OCI-LY7 (cell line): Measurements from ENCODE around the gene APEX1. TPM values are rescaled to one million over a fixed set of nuclear protein-coding genes. Genes with fewer than 3 reads are reported as not detected.

Experiments
- BruUV-seq: library from RNA; stranded (reverse); fragments of 400-500 nt; replicated peaks from 2 replicates; lab custom pipeline; 2021; lab: Mats Ljungman, UMichigan
- CTCF ChIA-PET: fragments of 300-600 bp; sonication (Branson Sonifier 250); formaldehyde crosslinking; loops from one replicate; lab custom pipeline; 2022; ENCODE audit warnings: antibody characterized with exemption; ENCODE audit not compliant: unreplicated experiment; lab: Charles Lee
- POLR2A ChIA-PET: fragments of 300-600 bp; sonication (Branson Sonifier 250); formaldehyde crosslinking; loops from one replicate; lab custom pipeline; 2022; ENCODE audit warnings: antibody characterized with exemption; lab: Charles Lee
- DNase-seq: peaks from one replicate; pipeline ENCODE4 v3.0.0-alpha.2; 2015; ENCODE audit warnings: low spot score
- H2AFZ ChIP-seq: fragments of 200-600 bp; sonication (generic), shearing (Covaris generic); 2 replicates; pipeline ENCODE4 v1.6.1; 2014; ENCODE audit warnings: mild to moderate bottlenecking, antibody characterized with exemption, low read length, moderate library complexity
- H3K27ac ChIP-seq: fragments of 200-600 bp; sonication (generic); 2 replicates; pipeline ENCODE4 v1.5.1; 2014; ENCODE audit warnings: mixed run types, low read depth, mild to moderate bottlenecking, moderate library complexity, low read length, inconsistent platforms; ENCODE audit not compliant: poor library complexity, severe bottlenecking
- H3K36me3 ChIP-seq: fragments of 200-600 bp; sonication (generic); 2 replicates; pipeline ENCODE4 v1.6.1; 2014; ENCODE audit warnings: mild to moderate bottlenecking, antibody characterized with exemption, low read length, moderate library complexity, mixed read lengths; ENCODE audit not compliant: insufficient read depth
- H3K4me1 ChIP-seq: fragments of 200-600 bp; sonication (generic); 2 replicates; pipeline ENCODE4 v1.5.1; 2014; ENCODE audit warnings: mild to moderate bottlenecking, low read length; ENCODE audit not compliant: insufficient read depth, poor library complexity, severe bottlenecking
- H3K4me2 ChIP-seq: fragments of 200-600 bp; sonication (generic); 2 replicates; pipeline ENCODE4 v1.6.1; 2014; ENCODE audit warnings: mild to moderate bottlenecking, low read length
- H3K4me3 ChIP-seq: fragments of 200-600 bp; sonication (generic); 2 replicates; pipeline ENCODE4 v1.5.1; 2014; ENCODE audit warnings: mild to moderate bottlenecking, low read depth, low read length; ENCODE audit not compliant: poor library complexity, severe bottlenecking
- H3K79me2 ChIP-seq: fragments of 200-600 bp; sonication (generic); 2 replicates; pipeline ENCODE4 v1.6.1; 2016; ENCODE audit warnings: low read depth, mild to moderate bottlenecking, low read length, moderate library complexity, mixed read lengths; ENCODE audit not compliant: insufficient read depth
- H3K9me2 ChIP-seq: fragments of 200-600 bp; sonication (generic); 2 replicates; pipeline ENCODE4 v1.6.1; 2016; ENCODE audit warnings: mild to moderate bottlenecking, low read length, mixed read lengths; ENCODE audit not compliant: insufficient read depth
- H3K9me3 ChIP-seq: fragments of 200-600 bp; sonication (generic); 2 replicates; pipeline ENCODE4 v1.6.1; 2014; ENCODE audit warnings: mild to moderate bottlenecking, mixed run types, low read length, mixed read lengths
- H4K20me1 ChIP-seq: fragments of 200-600 bp; sonication (generic); 2 replicates; pipeline ENCODE4 v1.6.1; 2014; ENCODE audit warnings: mild to moderate bottlenecking, antibody characterized with exemption, low read length, moderate library complexity, mixed read lengths; ENCODE audit not compliant: insufficient read depth
- CTCF ChIP-seq: fragments of 200-600 bp; sonication (generic); conservative IDR thresholded peaks from 2 replicates; pipeline ENCODE4 v1.5.1; 2014; ENCODE audit warnings: mild to moderate bottlenecking, antibody characterized with exemption, low read length, moderate library complexity, mixed read lengths
- EZH2phosphoT487 ChIP-seq: fragments of 200-600 bp; sonication (generic); IDR thresholded peaks from 2 replicates; pipeline ENCODE4 v1.6.1; 2018; ENCODE audit warnings: low read depth, borderline replicate concordance, mild to moderate bottlenecking, mixed run types, antibody characterized with exemption, low read length, moderate library complexity, mixed read lengths
- intact Hi-C: fragments of 100-400 bp; cut with micrococcal nuclease; formaldehyde crosslinking; loops from one replicate; pipeline ENCODE4 v1.10.0; 2022; ENCODE audit not compliant: unreplicated experiment
- total RNA-seq, 2 experiments: library from RNA; depleted of rRNA in 1 of 2; stranded (reverse); fragments of >200 nt in 1 of 2; shearing (Covaris generic) in 1 of 2; gene quantifications; 2 replicates each; pipeline ENCODE4 v1.2.3, GENCODE V29; 2014 to 2022

APEX1 gene
- total RNA-seq, 2 experiments from 2014 or later = 117 to 203 TPM

- H3K9me3 ChIP-seq = no peaks in the 10 kb centered on the region
- H3K4me1 ChIP-seq = peaks cover 38% of the 10 kb centered on the region
- intact Hi-C loops = no loop called here
- H3K4me3 ChIP-seq = no peak within 1 kb of the TSS
- DNase-seq = no peak
- ChIA-PET CTCF (interaction anchor here (0.9 kb wide), 1 partner anchor 20 kb away, joined by 3 read pairs; no protein-coding TSS in a partner anchor), POLR2A (no interaction called here)
- H3K4me2 ChIP-seq = no peak within 1 kb of the TSS
- H3K36me3 ChIP-seq = no peaks in the 10 kb centered on the region
- no peaks in the 10 kb centered on the region for H4K20me1 ChIP-seq
- TF ChIP-seq EZH2phosphoT487 = no peak
- no peak for TF ChIP-seq CTCF
- no peaks in the 10 kb centered on the region for H3K9me2 ChIP-seq
- H3K27ac ChIP-seq = no peak within 1 kb of the TSS
- H3K79me2 ChIP-seq = no peaks in the 10 kb centered on the region
- BruUV-seq = no TSS peak
- H2AFZ ChIP-seq = no peak within 1 kb of the TSS
These were observed 19.3 kb upstream of the APEX1 start, which contains the start of gene KLHL33 for GRCh38 chr14:20435582-20436362. KLHL33 (minus strand) TSS chr14:20436166; CDS start chr14:20435811, 355 bp downstream.

- H3K9me3 ChIP-seq = no peaks in the 10 kb centered on the region
- H3K79me2 ChIP-seq = no peaks in the 10 kb centered on the region
- no TSS peak for BruUV-seq
- H3K27ac ChIP-seq = no peak overlapping the region
- no peak overlapping the region for H3K4me2 ChIP-seq
- DNase-seq = no peak
- TF ChIP-seq CTCF = no peak
- TF ChIP-seq EZH2phosphoT487 = no peak
- no peak overlapping the region for H3K4me3 ChIP-seq
- no peaks in the 10 kb centered on the region for H3K9me2 ChIP-seq
- POLR2A ChIA-PET = interaction anchor here (0.7 kb wide), 1 partner anchor 8 kb away, joined by 3 read pairs; no protein-coding TSS in a partner anchor
- intact Hi-C loops = no loop called here
- CTCF ChIA-PET = interaction anchor here (0.9 kb wide), 1 partner anchor 21 kb away, joined by 3 read pairs; no protein-coding TSS in a partner anchor
- H3K36me3 ChIP-seq = no peaks in the 10 kb centered on the region
- peaks cover 44% of the 10 kb centered on the region for H3K4me1 ChIP-seq
- H2AFZ ChIP-seq = no peak overlapping the region
- H4K20me1 ChIP-seq = no peaks in the 10 kb centered on the region
These were observed 18.7 kb upstream of the APEX1 start for GRCh38 chr14:20436363-20436755.

GRCh38 chr14:20438664-20439063 lies 16.4 kb upstream of the APEX1 start:
- no peak overlapping the region for H3K4me3 ChIP-seq
- H3K79me2 ChIP-seq = no peaks in the 10 kb centered on the region
- ChIA-PET CTCF (no interaction called here), POLR2A (no interaction called here)
- intact Hi-C loops = no loop called here
- H3K9me3 ChIP-seq = no peaks in the 10 kb centered on the region
- H4K20me1 ChIP-seq = no peaks in the 10 kb centered on the region
- H3K9me2 ChIP-seq = no peaks in the 10 kb centered on the region
- no TSS peak for BruUV-seq
- peaks cover 15% of the 10 kb centered on the region for H3K36me3 ChIP-seq
- peaks cover 40% of the 10 kb centered on the region for H3K4me1 ChIP-seq
- TF ChIP-seq EZH2phosphoT487 = no peak
- no peak for TF ChIP-seq CTCF
- no peak overlapping the region for H2AFZ ChIP-seq
- DNase-seq = peak; percentile 38
- H3K27ac ChIP-seq = no peak overlapping the region
- peak overlapping the region; percentile 39 for H3K4me2 ChIP-seq
